Osteoblast (primary cell): ENCODE data around the gene EXOC6. TPM values are rescaled to one million over a fixed set of nuclear protein-coding genes. Genes with fewer than 3 reads are reported as not detected.
"Not testable (repeated sequence)": the region's sequence is repeated elsewhere in the genome, so short reads cannot be mapped to it uniquely, and the experiment has no call there.

Experiments used
- DNase-seq: peaks from one replicate; pipeline ENCODE4 v3.0.0; 2011; ENCODE audit warnings: low spot score, mixed read lengths; ENCODE audit not compliant: insufficient read length; ENCODE audit errors: missing footprints
- H2AFZ ChIP-seq: 2 replicates; pipeline ENCODE4 v1.6.0; 2011; ENCODE audit warnings: mild to moderate bottlenecking, low read length
- H3K27ac ChIP-seq: 2 replicates; pipeline ENCODE4 v1.5.1; 2011; ENCODE audit warnings: mild to moderate bottlenecking, low read depth, low read length, moderate library complexity
- H3K27me3 ChIP-seq: 2 replicates; pipeline ENCODE4 v1.6.0; 2012; ENCODE audit warnings: mild to moderate bottlenecking, control low read depth, inconsistent platforms, low read length, moderate library complexity; ENCODE audit not compliant: insufficient read depth
- H3K36me3 ChIP-seq: 2 replicates; pipeline ENCODE4 v1.5.1; 2011; ENCODE audit warnings: mild to moderate bottlenecking, low read length, control low read depth, moderate library complexity; ENCODE audit not compliant: insufficient read depth
- H3K4me1 ChIP-seq: 2 replicates; pipeline ENCODE4 v1.5.1; 2011; ENCODE audit warnings: mild to moderate bottlenecking, low read length, control low read depth, moderate library complexity; ENCODE audit not compliant: insufficient read depth
- H3K4me2 ChIP-seq: 2 replicates; pipeline ENCODE4 v1.6.0; 2011; ENCODE audit warnings: mild to moderate bottlenecking, low read length; ENCODE audit not compliant: insufficient read depth
- H3K4me3 ChIP-seq: fragments of 200-600 bp; sonication (generic); 3 replicates; pipeline ENCODE4 v1.5.1; 2012; ENCODE audit warnings: mild to moderate bottlenecking, low read length, inconsistent platforms; ENCODE audit not compliant: insufficient read depth
- H3K79me2 ChIP-seq: 2 replicates; pipeline ENCODE4 v1.6.0; 2012; ENCODE audit warnings: mild to moderate bottlenecking, low read length, control low read depth, inconsistent platforms; ENCODE audit not compliant: insufficient read depth
- H3K9me3 ChIP-seq: 2 replicates; pipeline ENCODE4 v1.5.1; 2011; ENCODE audit warnings: low read depth, low read length, control low read depth
- H4K20me1 ChIP-seq: 2 replicates; pipeline ENCODE4 v1.6.0; 2012; ENCODE audit warnings: mild to moderate bottlenecking, low read length, control low read depth; ENCODE audit not compliant: insufficient read depth
- total RNA-seq: library from RNA; depleted of rRNA; stranded (reverse); fragments of >200 nt; gene quantifications from 2 replicates; pipeline ENCODE4 v1.2.3, GENCODE V29; 2012
- TF ChIP-seq, protein P1 (sequence below): IDR thresholded peaks from 2 replicates; pipeline ENCODE4 v1.5.1; 2011; ENCODE audit warnings: mild to moderate bottlenecking, low read depth, low read length, moderate library complexity; ENCODE audit errors: extremely low read depth

EXOC6 gene
- total RNA-seq, 1 donor, result 8.7 TPM

DNA sequence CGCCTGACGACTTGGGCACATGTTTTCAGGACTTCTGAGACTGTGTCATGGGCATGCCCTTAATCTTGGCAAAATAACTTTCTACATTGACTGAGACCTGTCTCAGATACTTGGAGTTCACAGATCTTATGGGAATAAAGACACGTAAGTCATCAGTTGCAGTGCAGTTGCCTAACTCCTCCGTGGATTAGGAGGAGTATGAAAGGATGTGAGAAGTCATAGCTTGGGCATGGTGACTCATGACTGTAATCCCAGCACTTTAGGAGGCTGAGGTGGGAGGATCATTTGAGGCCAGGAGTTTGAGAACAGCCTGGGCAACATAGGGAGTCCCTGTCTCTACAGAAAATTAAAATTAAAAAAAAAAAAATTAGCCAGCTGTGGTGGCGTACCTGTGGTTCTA, 49.6 kb downstream of the EXOC6 start:
- Histone ChIP-seq H2AFZ (no peak overlapping the region), H3K27ac (no peak overlapping the region), H3K79me2 (no peaks in the 10 kb centered on the region), H3K4me2 (no peak overlapping the region), H3K9me3 (no peaks in the 10 kb centered on the region), H3K36me3 (no peaks in the 10 kb centered on the region), H3K4me3 (no peak overlapping the region), H3K27me3 (no peaks in the 10 kb centered on the region), H4K20me1 (no peaks in the 10 kb centered on the region), H3K4me1 (no peaks in the 10 kb centered on the region)
- TF ChIP-seq, protein P1, sequence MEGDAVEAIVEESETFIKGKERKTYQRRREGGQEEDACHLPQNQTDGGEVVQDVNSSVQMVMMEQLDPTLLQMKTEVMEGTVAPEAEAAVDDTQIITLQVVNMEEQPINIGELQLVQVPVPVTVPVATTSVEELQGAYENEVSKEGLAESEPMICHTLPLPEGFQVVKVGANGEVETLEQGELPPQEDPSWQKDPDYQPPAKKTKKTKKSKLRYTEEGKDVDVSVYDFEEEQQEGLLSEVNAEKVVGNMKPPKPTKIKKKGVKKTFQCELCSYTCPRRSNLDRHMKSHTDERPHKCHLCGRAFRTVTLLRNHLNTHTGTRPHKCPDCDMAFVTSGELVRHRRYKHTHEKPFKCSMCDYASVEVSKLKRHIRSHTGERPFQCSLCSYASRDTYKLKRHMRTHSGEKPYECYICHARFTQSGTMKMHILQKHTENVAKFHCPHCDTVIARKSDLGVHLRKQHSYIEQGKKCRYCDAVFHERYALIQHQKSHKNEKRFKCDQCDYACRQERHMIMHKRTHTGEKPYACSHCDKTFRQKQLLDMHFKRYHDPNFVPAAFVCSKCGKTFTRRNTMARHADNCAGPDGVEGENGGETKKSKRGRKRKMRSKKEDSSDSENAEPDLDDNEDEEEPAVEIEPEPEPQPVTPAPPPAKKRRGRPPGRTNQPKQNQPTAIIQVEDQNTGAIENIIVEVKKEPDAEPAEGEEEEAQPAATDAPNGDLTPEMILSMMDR, result no peak
- no peak for DNase-seq

- Histone ChIP-seq H3K4me1 (no peaks in the 10 kb centered on the region), H3K27ac (no peak overlapping the region), H3K9me3 (no peaks in the 10 kb centered on the region), H3K27me3 (no peaks in the 10 kb centered on the region), H2AFZ (no peak overlapping the region), H3K4me2 (no peak overlapping the region), H3K36me3 (no peaks in the 10 kb centered on the region), H4K20me1 (no peaks in the 10 kb centered on the region), H3K4me3 (no peak overlapping the region), H3K79me2 (no peaks in the 10 kb centered on the region)
- no peak for DNase-seq
- TF ChIP-seq, protein P1, result no peak
Measured at GRCh38 chr10:92901819-92902251, 53.5 kb downstream of the EXOC6 start.

DNA sequence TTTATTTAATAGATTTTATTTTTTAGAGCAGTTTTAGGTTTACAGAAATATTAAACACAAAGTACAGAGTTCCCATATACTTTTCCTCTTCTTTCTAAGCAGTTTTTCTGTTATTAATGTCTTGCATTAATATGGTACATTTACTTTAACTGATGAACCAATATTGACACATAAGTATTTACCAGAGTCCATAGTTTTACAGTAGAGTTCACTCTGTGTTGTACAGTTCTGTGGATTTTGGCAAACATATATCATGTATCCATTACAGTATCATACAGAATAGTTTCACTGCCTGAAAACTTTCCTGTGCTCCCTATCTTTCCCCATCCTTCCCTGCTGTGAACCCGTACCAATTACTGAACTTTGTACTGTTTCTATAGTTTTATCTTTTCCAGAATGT, 55.3 kb downstream of the EXOC6 start:
- Histone ChIP-seq H3K27ac (no peak overlapping the region), H4K20me1 (no peaks in the 10 kb centered on the region), H3K27me3 (no peaks in the 10 kb centered on the region), H3K36me3 (no peaks in the 10 kb centered on the region), H3K4me2 (no peak overlapping the region), H2AFZ (no peak overlapping the region), H3K4me1 (no peaks in the 10 kb centered on the region), H3K79me2 (no peaks in the 10 kb centered on the region), H3K4me3 (no peak overlapping the region), H3K9me3 (no peaks in the 10 kb centered on the region)
- TF ChIP-seq, protein P1, result no peak
- no peak for DNase-seq

- H3K36me3 ChIP-seq, result no peaks in the 10 kb centered on the region
- no peaks in the 10 kb centered on the region for H3K27me3 ChIP-seq
- no peaks in the 10 kb centered on the region for H4K20me1 ChIP-seq
- no peak overlapping the region for H3K4me3 ChIP-seq
- no peaks in the 10 kb centered on the region for H3K79me2 ChIP-seq
- H3K4me2 ChIP-seq, result no peak overlapping the region
- no peak for DNase-seq
- no peak overlapping the region for H2AFZ ChIP-seq
- H3K27ac ChIP-seq, result no peak overlapping the region
- no peaks in the 10 kb centered on the region for H3K9me3 ChIP-seq
- H3K4me1 ChIP-seq, result no peaks in the 10 kb centered on the region
- TF ChIP-seq, protein P1, result no peak
Measured at GRCh38 chr10:92907280-92907679, 59.0 kb downstream of the EXOC6 start.

DNA sequence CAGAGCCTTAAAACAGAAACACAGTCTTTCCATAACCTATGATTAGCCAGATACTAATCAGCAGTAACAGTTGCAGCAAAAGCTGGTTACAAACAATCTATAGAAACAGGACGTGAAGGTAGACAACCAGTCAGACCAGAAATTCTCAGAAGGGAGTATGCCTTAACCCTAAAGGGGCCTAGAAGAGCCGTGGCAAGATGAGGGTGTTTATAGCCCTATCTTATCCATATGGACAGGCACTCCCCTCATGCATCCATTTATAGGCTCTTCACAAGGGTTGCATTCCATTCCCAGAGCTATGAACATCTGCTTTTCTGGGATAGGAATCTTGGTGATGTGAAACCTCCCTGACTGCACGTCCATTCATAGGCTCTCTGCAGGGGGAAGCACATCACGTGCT, 64.3 kb downstream of the EXOC6 start:
- not testable (repeated sequence) for H4K20me1 ChIP-seq, DNase-seq, H3K27me3 ChIP-seq, H3K4me2 ChIP-seq, H2AFZ ChIP-seq, H3K9me3 ChIP-seq, H3K4me1 ChIP-seq, H3K79me2 ChIP-seq, H3K27ac ChIP-seq, H3K36me3 ChIP-seq, H3K4me3 ChIP-seq
